Smooth muscle cell (in vitro differentiated cells): ENCODE measurements around the gene DDX42. TPM values are rescaled to one million over a fixed set of nuclear protein-coding genes. Genes with fewer than 3 reads are reported as not detected.
A peak's percentile ranks its signal among the peaks of the same experiment; 100 is the strongest.

ENCODE experiments used
- DNase-seq: peaks from one replicate; lab custom pipeline; 2025; ENCODE audit not compliant: unreplicated experiment; lab: John Stamatoyannopoulos, UW
- H2AFZ ChIP-seq: fragments of 200-600 bp; sonication (generic); 2 replicates; pipeline ENCODE4 v1.6.0; 2016; ENCODE audit warnings: antibody characterized with exemption, low read depth, mild to moderate bottlenecking
- H3F3A ChIP-seq: fragments of 200-600 bp; sonication (generic); 2 replicates; pipeline ENCODE4 v1.6.0; 2017; ENCODE audit warnings: antibody characterized with exemption, low read depth
- H3K27ac ChIP-seq: fragments of 200-600 bp; sonication (generic); 2 replicates; pipeline ENCODE4 v1.5.1; 2016; ENCODE audit warnings: low read depth, mild to moderate bottlenecking
- H3K27me3 ChIP-seq: fragments of 200-600 bp; sonication (generic); 2 replicates; pipeline ENCODE4 v1.6.1; 2016; ENCODE audit warnings: low read depth, mild to moderate bottlenecking
- H3K36me3 ChIP-seq: fragments of 200-600 bp; sonication (generic); 2 replicates; pipeline ENCODE4 v1.5.1; 2016; ENCODE audit warnings: low read depth
- H3K4me1 ChIP-seq: fragments of 200-600 bp; sonication (generic); 2 replicates; pipeline ENCODE4 v1.5.1; 2016; ENCODE audit warnings: low read depth
- H3K4me2 ChIP-seq: fragments of 200-600 bp; sonication (generic); 2 replicates; pipeline ENCODE4 v1.6.0; 2016; ENCODE audit warnings: mild to moderate bottlenecking
- H3K4me3 ChIP-seq: fragments of 200-600 bp; sonication (generic); 2 replicates; pipeline ENCODE4 v1.5.1; 2016; ENCODE audit warnings: mild to moderate bottlenecking
- H3K79me2 ChIP-seq: fragments of 200-600 bp; sonication (generic); 2 replicates; pipeline ENCODE4 v1.6.0; 2016; ENCODE audit warnings: low read depth, mild to moderate bottlenecking
- H3K9ac ChIP-seq: fragments of 200-600 bp; sonication (generic); 2 replicates; pipeline ENCODE4 v1.6.0; 2016; ENCODE audit warnings: low read depth
- H3K9me3 ChIP-seq: fragments of 200-600 bp; sonication (generic); replicated peaks from 2 replicates; pipeline ENCODE4 v1.5.1; 2016; ENCODE audit warnings: low read depth
- H4K20me1 ChIP-seq: fragments of 200-600 bp; sonication (generic); 2 replicates; pipeline ENCODE4 v1.6.0; 2016; ENCODE audit warnings: low read depth
- CTCF ChIP-seq: fragments of 200-600 bp; sonication (generic); IDR thresholded peaks from 2 replicates; pipeline ENCODE4 v1.5.1; 2017; ENCODE audit warnings: borderline replicate concordance, mild to moderate bottlenecking, antibody characterized with exemption; ENCODE audit not compliant: insufficient read depth, poor library complexity, severe bottlenecking
- WGBS: methylation state at CpG from one replicate; pipeline ENCODE4 v1.1.7; 2016; ENCODE audit warnings: low lambda C conversion rate; 5-methylcytosine and 5-hydroxymethylcytosine counted together
- polyA plus RNA-seq: library from polyadenylated mRNA; unstranded; fragments of >200 nt; fragmentation: Nextera tagmentation; extraction: Ambion mirVana; gene quantifications from 2 replicates; pipeline ENCODE4 v1.2.1, GENCODE V29; 2016
- total RNA-seq: library from RNA; depleted of rRNA; stranded (reverse); fragments of >200 nt; gene quantifications from 2 replicates; pipeline ENCODE4 v1.2.3, GENCODE V29; 2014

DDX42 gene
- total and polyA plus RNA-seq, 2 experiments from 2014 or later, result 30.1 to 80.5 TPM

DNA sequence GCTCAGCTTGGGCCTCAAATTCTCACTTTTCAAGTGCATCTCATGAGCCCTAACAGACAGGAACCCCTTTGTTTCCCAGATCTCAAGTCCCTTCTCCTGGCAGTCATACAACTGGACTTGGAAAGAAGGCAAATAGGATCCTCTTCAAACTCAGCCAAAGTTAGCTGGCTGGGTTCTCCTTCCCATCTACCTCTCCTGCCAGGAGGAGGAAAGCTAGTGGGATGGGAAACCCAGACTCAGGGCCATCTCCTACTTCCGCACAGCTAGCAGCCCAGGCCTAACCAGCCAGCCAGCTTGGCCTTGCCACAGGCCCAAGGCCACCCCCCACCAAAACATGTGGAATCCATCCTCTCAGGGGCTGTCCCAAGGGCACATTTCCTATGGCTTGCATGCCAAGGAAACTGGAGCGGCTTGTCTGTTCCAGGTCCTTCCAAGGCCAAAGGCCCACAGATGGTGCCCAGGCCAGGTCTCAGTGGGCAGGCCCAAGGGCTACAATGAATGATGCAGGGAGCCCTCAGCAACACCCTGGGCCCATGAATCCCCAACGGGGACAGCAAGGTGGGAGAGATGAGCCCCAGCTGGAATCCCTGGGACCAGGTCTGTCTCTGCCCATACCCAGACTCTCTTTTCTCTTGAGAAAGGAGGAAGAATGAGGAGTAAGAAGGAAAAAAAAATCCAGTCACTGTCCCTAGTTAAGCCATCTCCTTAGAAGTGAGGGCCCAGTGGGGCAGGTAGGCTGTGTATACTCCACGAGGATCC, 66.8 kb downstream of the DDX42 start:
- Histone ChIP-seq H3K9me3 (no peaks in the 10 kb centered on the region), H3K27me3 (no peaks in the 10 kb centered on the region), H3K4me1 (peaks cover 18% of the 10 kb centered on the region), H3K4me2 (peak overlapping the region; percentile 93), H3K27ac (peak overlapping the region; percentile 61), H3K36me3 (no peaks in the 10 kb centered on the region), H3K4me3 (peak overlapping the region; percentile 71), H4K20me1 (peaks cover 50% of the 10 kb centered on the region), H3K9ac (peak overlapping the region; percentile 22), H3F3A (peaks cover 10% of the 10 kb centered on the region), H2AFZ (no peak overlapping the region), H3K79me2 (peaks cover 63% of the 10 kb centered on the region)
- 84% methylated on average over 4 of the region's 4 CpGs for WGBS
- DNase-seq, result no peak
- no peak for TF ChIP-seq CTCF

DNA sequence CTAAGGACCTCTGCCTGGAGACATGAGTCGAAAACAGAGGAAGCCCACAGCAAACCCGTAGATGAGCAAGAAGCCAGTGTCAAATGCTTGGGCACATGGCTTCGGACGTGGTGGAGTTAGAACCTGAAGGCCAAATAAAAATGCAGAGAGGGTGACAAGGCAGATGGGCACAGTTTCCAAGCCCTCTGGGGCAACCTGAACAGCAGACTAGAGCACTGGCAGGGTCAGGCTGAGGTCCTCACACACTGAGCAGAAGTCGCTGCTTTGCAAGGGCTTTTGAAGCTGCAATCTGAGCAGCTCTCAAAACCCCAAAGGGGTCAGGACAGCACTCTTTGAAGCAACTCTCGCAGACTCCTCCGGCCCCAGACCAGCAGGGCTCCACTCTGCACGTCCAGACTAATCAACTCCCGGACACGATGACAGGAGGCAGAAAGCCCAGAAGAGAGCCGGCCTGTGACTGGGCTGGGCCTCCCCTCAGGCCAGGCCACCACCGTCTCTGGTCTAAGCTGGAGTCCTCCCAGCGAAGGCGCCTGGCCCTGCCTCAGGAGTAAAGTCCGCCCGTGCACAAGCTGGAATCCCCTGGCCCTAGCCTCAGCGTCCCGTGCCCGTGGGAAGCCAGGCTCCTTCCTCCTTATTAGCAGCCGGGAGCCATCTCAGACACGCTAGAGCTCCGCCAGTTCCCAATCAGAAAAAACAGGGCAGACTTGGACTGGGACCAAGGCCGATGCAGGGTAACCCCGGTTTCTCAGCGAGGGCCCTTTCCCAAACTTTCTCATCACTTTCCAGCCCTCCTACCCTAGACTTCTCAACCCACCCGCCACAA, 67.6 kb downstream of the DDX42 start:
- Histone ChIP-seq H3K4me3 (peak overlapping the region; percentile 71), H3F3A (peaks cover 10% of the 10 kb centered on the region), H3K27ac (peak overlapping the region; percentile 61), H3K27me3 (no peaks in the 10 kb centered on the region), H2AFZ (peak overlapping the region; percentile 56), H3K4me1 (peaks cover 18% of the 10 kb centered on the region), H3K9me3 (no peaks in the 10 kb centered on the region), H3K36me3 (no peaks in the 10 kb centered on the region), H4K20me1 (peaks cover 50% of the 10 kb centered on the region), H3K9ac (peak overlapping the region; percentile 71), H3K4me2 (peak overlapping the region; percentile 93), H3K79me2 (peaks cover 56% of the 10 kb centered on the region)
- WGBS, result 10% methylated on average over 26 of the region's 26 CpGs
- peak; percentile 33 for DNase-seq
- no peak for TF ChIP-seq CTCF

- Histone ChIP-seq H3K79me2 (peaks cover 50% of the 10 kb centered on the region), H3F3A (peaks cover 10% of the 10 kb centered on the region), H4K20me1 (peaks cover 44% of the 10 kb centered on the region), H3K4me1 (peaks cover 18% of the 10 kb centered on the region), H3K27me3 (no peaks in the 10 kb centered on the region), H3K4me2 (peak overlapping the region; percentile 93), H3K4me3 (peak overlapping the region; percentile 71), H3K9me3 (no peaks in the 10 kb centered on the region), H3K9ac (peak overlapping the region; percentile 71), H3K36me3 (no peaks in the 10 kb centered on the region), H3K27ac (peak overlapping the region; percentile 61), H2AFZ (peak overlapping the region; percentile 56)
- peak; percentile 47 for DNase-seq
- no peak for TF ChIP-seq CTCF
- WGBS, result 2% methylated on average over 29 of the region's 36 CpGs
Observed at GRCh38 chr17:63842173-63842539, 68.2 kb downstream of the DDX42 start.
